ENCODE measurements around the gene UNC5A.

The UNC5A gene

DNA sequence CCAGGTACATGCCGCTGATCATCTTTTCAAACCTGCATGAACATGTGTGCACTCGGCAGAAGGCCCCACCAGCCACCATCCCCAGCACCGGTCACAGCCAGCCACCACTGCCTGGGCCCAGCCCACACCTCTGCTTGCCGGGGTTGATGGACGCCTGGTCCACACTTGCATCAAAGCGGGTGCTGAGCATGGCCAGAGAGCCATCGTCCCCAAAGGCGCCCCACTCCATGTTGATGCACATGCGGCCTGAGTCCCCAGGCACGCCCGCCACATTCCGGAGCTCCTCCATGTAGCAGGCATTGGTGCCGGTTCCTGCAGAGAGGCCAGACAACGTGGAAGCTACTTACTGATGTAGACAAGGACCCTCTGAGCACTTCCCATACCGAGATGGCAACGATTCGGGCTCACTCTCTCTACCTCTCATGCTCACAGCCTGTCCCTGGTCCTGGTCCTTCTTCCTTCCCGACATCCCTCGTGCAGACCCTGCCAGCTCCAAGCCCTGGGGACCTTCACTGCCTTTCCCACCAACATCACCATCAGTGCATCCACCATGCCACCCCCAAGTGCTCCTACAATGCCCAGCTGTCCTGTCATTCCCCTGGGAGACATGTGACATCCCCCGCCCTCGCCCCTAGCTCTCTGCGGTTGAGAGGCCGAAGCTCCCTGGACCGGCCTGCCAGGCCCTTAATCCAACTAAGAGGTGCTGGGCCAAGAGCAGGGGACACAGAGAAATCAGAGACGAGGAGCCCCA is 71.6 kb downstream of the UNC5A start:
- DNase-seq: no peak

DNA sequence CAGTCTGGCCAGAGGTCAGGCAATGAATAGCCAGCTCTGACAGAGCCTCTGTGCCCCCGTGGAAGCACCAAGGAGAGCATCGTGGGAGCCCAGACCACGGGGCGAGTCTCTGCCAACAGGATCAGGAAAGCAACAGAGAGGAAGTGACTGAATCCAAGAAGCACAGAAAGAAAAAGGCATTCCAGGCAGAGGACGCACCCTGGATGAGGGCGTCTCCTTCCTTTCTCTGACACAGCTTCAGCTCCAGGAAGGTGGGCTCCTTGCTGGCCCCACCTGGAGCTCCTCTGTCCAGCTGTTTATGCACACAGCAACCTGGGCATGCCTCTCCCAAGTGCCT is 72.2 kb downstream of the UNC5A start:
- no peak for DNase-seq

DNA sequence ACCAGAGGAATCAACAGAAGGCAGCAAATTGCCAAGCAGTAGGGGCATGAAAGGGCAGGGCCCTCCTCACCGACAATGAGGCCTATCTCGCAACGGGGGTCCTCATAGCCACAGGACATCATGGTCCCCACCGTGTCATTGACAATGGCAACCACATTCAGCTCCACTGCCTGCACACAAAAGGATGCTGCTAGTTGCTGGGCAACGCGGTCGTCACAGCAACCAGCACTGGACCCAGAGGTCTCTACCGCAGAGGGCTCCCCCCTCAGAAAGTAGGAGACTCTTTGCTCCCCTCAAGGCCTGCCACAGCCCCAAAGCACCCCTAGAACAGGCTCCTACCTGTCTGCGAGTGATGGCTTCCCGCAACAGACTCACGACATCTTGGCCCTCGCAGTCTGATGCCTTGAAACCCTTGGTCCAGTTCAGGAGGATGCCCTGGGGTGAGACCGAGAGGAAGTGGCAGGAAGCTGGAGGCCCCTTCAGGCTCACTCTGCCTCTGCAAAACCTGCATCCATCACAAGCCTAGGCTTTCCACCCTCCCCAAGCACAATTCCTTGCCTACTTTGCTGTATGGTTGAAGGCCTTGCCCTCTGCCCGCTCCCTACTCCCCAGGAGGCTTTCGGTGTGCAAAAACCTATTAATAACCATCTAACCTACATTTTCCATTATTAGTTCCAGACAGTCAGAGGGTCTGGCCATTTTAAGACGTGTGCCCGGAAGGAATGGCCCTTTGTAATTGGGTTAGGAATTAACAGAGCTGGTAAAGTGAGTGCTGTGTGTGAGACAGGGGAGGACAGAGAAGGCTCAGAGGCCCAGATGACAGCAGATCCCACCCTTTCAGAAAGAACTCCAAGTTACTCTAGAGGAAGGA is 73.6 kb downstream of the UNC5A start:
- no peak for DNase-seq

DNA sequence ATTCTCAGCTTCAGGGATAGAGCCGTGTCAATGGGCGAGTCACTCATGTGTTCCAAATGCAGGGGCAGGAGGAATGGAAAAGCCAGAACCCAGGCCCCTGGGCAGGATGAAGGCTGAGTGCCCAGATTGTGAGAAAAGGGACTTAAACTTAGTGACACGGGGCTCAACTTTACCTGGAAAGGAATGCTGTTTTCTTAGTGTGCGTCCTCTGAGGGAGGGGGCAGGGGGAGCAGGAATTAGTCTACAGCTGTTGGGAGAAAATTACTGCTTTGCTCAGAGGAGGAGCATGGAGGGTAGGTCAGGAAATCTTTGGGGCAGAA is 74.2 kb downstream of the UNC5A start:
- no peak for DNase-seq

DNA sequence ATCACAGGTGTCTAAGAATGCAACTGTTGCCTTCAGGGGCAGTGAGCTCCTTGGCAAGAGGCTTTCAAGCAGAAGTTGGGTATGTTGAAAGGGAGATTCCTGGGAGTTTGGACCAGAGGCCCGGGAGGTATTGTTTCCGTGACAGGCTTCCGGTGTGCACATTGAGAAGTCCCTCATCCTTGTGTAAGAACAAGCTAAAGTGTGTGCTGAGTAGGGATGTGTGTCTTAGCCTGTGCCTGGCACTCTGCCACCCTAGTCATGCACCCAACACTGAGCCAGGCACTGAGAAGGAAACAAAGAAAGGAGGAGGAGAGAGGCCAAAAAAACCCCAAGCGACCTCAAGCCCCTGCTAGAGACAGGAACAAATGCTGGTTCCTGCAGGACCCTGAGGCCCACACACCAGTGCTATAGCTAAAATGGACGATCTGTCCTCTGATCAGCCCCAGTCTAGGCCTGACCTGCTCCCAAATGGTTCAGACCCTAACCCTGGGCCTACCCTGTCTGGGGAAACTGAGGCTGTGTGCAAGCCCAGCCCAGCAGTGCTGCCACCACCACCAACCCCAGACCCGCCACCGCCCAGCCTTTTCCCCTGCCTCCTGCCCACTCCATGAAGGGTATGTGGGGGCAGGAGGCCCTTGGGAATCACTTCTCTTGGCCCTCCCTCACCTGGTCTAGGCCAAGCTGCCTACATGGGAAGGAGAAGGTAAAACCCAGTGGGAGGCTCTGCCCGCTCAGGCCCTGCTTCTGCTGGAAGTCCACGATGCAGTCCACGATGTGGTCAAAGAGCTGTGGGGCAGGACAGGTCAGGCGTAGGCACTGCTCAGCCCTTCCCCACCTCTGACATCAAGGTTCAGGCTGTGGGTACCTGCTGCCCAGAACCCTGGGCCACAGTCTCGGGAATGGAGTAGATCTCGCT is 76.2 kb downstream of the UNC5A start:
- no peak for DNase-seq

DNA sequence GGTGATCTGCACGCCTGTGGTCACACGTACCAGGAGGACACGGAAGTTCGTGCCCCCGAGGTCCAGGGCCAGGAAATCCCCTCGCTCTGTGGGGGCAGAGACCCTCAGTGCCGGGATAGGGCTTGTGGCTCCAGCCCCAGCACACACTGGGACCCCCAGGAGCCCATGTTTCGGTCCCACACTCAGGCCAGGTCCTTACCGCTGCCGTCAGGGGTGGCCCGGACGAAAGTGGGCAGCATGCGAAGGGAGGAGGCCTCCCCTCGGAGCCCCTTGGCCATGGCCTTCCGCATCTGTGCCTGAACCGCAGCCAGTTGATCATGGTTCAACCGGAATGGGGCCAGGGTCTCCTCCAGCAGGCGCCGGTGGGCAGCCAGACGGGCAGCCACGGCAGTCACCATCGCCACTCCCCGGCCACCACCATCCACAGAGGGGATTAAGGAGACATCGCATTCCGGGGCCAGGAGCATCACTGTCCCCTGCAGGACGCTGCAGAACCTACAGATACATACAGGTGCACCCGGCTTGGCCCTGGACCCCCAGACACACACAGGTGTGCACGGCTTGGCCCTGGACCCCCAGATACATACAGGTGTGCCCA is 77.0 kb downstream of the UNC5A start:
- DNase-seq: no peak

DNA sequence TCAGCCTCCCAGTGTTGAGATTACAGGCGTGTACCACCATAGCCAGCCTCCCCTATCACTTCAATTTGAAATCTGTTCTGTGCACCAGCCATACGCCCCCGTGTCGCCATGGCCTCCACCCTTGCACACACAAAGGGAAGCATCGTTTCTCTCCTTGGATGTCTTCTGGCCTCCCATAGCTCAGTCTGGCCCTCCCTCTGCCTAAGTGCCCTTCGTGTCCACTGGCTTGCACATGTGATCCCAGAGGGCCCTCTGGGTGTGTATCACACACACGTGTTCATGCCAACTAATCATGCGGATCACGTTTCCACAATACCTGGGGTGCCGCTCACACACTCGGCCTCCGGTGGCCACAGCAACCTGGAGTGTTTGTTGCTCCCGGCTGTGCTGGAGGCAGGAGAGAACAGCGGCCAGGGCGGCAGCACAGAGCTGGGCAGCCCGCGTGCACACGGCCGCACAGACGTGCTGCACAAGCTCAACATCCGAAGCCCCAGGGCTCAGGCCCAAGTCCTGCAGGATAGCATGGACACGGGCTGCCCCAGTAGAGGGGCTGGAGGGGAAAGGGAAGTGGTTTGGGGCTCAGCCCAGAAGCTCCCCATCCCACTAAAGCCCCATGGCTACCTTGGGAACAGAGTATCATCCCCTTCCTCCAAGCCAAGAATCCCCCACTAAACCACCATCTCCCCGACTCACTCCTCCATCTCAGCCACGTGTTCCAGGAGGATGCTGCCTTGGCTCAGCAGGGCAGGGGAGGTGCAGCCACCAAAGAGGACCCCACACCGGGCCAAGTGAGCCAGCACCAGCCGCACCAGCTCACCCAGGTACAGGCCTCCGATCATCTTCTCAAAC is 77.9 kb downstream of the UNC5A start:
- no peak for DNase-seq

DNA sequence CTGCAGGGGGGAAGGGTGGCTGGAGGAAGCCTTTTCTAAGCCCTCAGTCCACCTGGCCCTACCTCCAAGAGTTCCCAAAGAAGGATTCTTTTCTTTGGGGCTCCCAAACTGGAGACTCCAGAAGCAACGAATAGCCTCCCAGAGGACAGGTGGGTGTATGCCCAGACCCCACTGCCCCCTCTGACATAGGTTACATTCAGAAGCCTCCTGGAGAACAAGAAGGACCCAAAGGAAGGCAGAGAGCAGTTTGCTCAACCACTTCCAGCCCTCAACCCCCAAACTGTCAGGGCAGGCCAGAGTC is 78.5 kb downstream of the UNC5A start:
- no peak for DNase-seq

DNA sequence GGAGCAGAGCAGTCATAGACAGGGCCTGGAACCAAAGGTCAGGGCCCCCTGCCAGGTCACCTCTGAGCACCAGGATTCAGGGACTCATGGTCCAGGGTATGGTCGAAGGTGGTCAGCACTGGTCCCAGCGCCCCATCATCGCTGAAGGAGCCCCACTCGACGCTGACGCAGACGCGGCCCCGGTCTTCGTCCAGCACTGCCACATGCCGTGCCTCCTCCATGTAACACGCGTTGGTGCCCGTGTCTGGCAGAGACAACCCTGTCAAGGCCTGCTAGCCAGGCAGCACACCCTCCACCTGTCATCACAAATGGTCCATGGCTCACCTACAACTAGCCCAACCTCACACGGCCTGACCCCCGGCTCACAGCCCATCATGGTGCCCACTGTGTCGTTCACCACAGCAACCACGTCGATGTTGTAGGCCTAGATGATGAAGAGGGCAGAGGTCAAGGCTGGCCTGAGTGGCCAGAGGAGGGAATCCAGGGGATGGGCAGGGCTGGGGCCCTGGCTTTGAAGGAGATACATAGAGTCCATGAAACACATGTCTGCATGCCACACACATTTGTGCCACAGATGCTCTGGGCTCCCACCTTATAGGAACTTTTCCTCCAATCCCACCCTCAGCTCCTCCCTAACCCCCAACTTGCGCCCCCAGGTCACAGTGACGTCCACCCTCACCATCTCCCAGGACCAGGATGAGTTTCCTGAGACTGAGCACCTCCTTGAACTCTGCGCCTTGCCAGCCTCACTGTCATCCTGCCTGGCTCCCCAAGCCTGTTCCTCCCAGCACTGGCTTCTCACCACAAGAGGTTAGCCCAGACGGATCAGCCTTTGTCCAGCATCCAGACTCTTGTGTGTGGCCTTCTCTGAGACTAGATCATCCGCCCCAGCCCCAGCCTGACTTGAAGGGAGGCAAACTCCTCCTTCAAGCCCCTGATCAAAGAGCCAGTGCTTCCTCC is 79.2 kb downstream of the UNC5A start:
- no peak for DNase-seq

DNA sequence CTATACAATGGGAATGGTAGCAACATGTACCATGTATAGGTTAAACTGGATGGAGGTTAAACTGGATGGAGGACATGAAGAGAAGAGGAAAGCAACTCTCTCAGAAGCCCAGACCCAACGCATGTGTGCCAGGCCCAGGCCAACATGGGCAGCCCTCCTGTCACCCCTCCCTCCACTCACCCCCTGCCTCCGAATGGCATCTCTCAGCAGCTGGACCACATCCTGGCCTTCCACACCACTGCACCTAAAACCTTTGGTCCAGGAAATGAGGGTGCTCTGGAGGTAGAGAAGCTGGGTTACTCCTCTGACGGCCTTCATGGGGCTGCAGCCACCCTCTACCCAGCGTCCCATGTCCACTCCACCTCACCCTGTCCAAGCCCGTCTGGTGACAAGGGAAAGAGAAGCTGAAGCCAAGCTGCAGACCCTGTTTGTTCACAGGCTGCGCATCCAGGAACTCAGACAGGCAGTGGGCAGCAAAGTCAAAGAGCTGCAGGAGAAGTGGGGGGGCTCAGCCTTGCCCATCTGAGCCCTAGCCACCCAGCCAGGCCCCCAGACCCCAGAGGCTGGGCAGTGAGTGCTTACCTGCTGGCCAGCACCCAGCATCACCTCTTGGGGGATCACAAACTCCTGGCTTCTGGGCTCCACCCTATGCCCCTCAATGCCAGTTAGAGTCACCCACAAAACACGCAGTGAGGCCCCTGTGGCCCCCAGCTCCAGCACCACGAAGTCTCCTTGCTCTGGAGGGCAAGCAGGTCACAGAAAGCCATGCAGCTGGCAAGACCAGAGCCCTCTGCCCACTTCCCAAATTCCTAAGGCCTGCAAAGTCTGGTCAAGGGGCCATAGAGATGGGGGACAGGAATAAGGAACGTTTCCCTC is 80.3 kb downstream of the UNC5A start:
- no peak for DNase-seq

DNA sequence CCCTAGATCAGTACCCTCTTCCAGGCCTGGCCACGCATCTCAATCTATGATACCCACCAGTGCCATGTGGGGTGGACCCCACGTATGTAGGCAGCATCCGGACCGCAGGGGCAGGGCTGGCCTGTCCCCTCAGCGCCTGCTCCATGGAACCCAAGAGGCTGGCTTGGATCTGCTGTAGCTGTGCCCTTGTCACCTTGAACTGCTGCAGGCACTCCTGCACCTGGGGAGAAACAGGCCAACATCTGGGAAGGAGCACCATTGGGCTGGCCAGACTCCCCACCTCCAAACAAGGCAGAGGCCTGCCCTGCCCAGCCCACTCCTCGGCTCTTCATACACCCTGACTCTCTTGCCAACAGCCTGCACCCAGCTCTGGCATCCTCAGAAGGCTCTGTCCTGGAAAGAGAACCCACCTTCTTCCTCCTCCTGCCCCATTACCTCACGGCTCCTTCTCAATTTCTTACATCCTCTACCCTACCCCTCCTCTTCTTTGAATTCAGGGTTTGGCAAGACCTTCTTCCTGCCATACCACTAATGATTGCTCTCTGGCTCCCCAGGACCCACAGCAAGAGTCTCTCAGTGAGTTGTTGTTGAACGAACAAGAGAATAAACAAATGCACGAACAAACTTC is 81.1 kb downstream of the UNC5A start:
- no peak for DNase-seq

DNA sequence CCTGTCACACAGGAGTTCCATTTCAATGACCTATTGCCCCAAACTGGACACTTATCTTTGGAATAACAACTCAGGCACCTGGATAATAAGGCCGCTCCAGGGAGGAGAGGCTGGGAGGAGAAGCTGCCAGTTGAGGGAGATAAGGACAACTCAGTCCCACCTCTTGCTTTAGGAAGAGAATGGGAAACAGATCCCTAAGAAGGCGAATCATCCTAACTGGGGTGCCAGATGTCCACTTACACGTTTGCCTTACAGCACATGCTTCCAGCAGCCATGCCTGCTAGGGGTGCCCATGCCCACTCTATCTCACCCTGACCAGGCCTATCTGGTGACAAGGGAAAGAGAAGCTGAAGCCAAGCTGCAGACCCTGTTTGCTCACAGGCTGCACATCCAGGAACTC is 82.3 kb downstream of the UNC5A start:
- DNase-seq: no peak

DNA sequence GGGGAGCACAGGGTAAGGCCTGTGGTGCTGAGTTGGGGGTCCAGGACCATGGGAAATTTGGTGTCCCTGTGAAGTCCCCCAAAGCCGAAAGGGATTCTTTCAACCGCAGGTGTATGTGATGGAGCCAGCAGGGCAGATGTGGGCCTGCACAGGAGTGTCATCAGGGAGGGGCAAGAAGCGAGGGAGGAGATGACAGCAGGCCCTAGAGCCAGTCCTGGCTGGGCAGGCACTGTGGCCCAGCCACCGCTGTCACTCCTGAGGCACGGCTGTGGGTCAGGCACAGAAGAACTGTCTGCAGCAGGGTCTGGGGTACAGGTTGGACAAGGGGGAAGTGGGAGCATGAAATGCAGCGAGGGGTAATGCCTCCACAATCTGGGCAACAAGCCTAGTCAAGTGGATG is 83.9 kb downstream of the UNC5A start:
- DNase-seq: no peak

DNA sequence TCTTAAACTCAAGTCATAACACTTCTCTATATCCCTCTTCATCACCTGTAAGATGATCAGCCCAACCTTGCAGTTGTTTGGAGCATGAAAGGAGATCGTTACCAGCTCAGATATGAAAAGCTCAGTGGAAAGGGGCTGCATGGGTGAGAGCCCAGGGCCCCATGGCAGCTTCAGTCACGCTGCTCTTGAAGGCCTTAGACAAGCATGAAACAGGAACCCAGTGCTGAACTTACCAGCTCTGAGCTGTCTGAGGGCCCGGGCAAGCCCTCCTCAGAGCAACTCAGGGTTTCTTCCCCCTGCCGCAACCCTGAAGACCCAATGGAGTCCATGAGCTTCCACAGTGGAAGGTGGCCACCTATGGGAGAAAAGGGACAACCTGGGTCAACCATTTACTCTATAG is 85.5 kb downstream of the UNC5A start:
- no peak for DNase-seq

DNA sequence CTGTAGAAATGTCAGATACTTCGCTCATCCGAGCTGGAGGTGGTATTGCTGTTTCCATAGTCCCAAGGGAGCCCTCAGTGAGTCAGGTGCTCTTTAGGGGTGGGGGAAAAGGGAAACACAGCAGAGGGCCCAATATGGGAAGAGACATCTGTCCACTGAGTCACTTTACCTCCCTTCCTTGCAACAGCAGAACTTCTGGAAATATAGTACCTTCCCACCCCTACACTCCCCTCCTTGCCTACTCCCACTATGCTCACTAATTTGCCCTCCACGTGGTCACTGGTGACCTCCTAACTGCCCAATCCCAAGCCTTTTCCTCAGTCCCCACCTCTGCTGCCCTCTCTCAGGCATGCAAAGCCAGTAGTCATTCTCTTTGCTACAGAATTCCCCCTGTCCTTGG is 86.9 kb downstream of the UNC5A start:
- no peak for DNase-seq

DNA sequence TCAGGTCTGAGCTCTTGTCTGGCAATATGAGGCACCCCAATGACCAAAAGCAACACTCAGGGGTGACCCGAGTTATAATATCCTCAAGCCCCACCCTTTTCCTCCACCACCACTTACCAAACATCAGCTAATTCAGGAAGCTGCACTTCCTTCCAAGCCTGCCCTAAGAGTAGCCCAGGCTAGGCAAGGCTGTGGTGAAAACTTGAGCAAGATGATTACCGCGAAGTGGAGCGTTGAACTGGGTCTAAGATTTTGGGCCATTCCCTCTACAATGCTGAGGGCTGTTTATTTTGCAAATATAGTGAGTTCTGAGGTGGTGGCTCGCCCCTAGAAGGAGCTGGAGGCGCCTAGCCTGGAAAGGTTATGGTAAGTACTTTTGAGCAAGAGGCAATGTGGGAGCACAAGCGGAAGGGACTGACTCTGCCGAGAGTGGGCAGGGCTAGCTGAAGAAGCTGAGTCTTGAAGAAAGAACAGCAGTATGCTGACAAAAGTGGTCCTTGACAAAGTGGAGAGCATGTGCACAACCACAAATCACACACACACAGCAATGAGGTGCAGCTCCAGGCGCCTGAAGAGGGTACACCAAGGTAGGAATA is 89.0 kb downstream of the UNC5A start, which contains the start of gene HK3:
TSS of gene HK3 (minus strand) at position 51 of the 596 bp plus-strand sequence. CDS start 3,187 bp downstream, outside the sequence.
- peak; percentile 4 to 40 for DNase-seq

DNA sequence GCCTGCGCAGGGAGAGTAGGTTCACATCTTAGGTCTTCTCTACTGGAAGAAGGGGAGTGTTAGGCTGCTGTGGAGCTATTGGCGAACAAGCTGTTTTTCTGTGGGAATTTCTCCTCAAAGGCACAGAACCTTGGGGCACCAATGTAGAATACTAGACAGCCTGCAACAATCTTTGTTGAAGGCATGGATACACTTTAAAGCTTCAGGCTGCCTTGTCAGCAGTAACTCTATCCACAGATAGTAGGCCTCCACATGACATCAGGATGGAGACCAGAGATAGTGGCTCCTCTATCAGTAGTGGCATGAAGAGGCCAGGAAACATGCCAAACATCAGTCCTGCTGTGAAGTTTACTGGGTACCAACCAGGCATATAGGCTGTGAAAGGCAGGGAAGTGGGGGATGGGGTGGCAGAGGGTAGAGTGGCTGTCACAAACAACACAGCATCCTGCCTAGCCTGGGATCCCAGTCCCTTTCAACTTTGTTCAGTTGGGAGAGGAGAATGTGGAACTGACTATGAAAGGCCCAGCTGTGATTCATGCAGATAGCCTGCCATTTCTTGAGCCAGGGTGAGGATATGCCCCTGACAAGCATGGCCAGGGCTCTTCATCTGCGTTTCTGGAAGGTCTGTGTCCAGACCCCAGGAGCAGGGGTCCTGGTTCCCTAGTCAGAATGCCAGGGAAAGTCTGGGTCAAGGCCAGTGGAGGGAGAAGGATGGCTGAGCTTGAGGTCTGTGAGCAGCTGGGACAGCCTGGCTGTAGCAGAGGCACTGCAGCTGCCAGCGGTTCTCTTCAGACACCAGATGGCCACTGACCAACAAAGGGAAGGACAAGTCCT is 89.8 kb downstream of the UNC5A start:
- no peak for DNase-seq

DNA sequence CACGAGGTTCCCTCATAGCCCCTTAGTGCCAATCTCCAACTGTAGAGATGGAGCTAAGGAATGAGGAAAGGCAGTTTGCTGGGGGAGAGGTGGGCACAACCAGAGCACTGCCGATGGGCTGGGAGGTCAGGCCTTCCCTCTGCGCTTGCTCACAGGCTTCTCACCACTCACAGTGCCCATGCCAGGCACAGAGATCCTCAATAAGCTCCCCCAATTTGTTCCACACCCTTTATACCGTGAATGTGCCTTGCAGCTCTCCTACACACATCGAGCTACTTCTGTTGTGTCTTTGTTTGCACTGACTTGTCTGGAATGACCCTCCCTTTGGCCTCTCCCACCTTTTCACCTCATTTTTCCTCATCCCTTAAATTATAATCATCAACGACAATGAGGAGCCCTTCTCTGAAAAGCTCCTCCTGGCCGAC is 90.4 kb downstream of the UNC5A start:
- no peak for DNase-seq

Measured in CD4-positive, alpha-beta T cell treated with Interleukin-1 beta for 1 hour (primary cell).